ENCODE results near the gene DDX27.
"Not testable (repeated sequence)": the region's sequence is repeated elsewhere in the genome, so short reads cannot be mapped to it uniquely, and the experiment has no call there.

The DDX27 gene

GRCh38 chr20:49203011-49203410, 16.2 kb upstream of the DDX27 start:
- in situ Hi-C loops (cut with MboI; ENCODE audit: low sequenced_read_pairs): no loop called here

- in situ Hi-C loops (cut with MboI; ENCODE audit: low sequenced_read_pairs): no loop called here
Measured at GRCh38 chr20:49203746-49204145, 15.5 kb upstream of the DDX27 start.

GRCh38 chr20:49207076-49207475, 12.1 kb upstream of the DDX27 start:
- in situ Hi-C loops (cut with MboI; ENCODE audit: low sequenced_read_pairs): no loop called here

GRCh38 chr20:49210101-49210756, 9.0 kb upstream of the DDX27 start:
- in situ Hi-C loops (cut with MboI; ENCODE audit: low sequenced_read_pairs): no loop called here

GRCh38 chr20:49210757-49211110, 8.5 kb upstream of the DDX27 start:
- in situ Hi-C loops (cut with MboI; ENCODE audit: low sequenced_read_pairs): no loop called here

GRCh38 chr20:49214571-49214970, 4.6 kb upstream of the DDX27 start:
- in situ Hi-C loops (cut with MboI; ENCODE audit: low sequenced_read_pairs): no loop called here

GRCh38 chr20:49215232-49215631, 4.0 kb upstream of the DDX27 start:
- in situ Hi-C loops (cut with MboI; ENCODE audit: low sequenced_read_pairs): no loop called here

- in situ Hi-C loops (cut with MboI; ENCODE audit: low sequenced_read_pairs): no loop called here
Measured at GRCh38 chr20:49216991-49217578, 2.1 kb upstream of the DDX27 start.

GRCh38 chr20:49218739-49219090, 501 bp upstream of the DDX27 start:
- in situ Hi-C loops (cut with MboI; ENCODE audit: low sequenced_read_pairs): not testable (repeated sequence)

GRCh38 chr20:49219924-49220831, 962 bp downstream of the DDX27 start:
- in situ Hi-C loops (cut with MboI; ENCODE audit: low sequenced_read_pairs): no loop called here

GRCh38 chr20:49225896-49226295, 6.7 kb downstream of the DDX27 start:
- in situ Hi-C loops (cut with MboI; ENCODE audit: low sequenced_read_pairs): no loop called here

- in situ Hi-C loops (cut with MboI; ENCODE audit: low sequenced_read_pairs): no loop called here
Measured at GRCh38 chr20:49228676-49229075, 9.5 kb downstream of the DDX27 start.

- in situ Hi-C loops (cut with MboI; ENCODE audit: low sequenced_read_pairs): no loop called here
Measured at GRCh38 chr20:49229381-49229780, 10.2 kb downstream of the DDX27 start.

- in situ Hi-C loops (cut with MboI; ENCODE audit: low sequenced_read_pairs): no loop called here
Measured at GRCh38 chr20:49230021-49230420, 10.8 kb downstream of the DDX27 start.

- in situ Hi-C loops (cut with MboI; ENCODE audit: low sequenced_read_pairs): no loop called here
Measured at GRCh38 chr20:49230561-49231133, 11.4 kb downstream of the DDX27 start.

- in situ Hi-C loops (cut with MboI; ENCODE audit: low sequenced_read_pairs): no loop called here
Measured at GRCh38 chr20:49231471-49231870, 12.3 kb downstream of the DDX27 start.

- in situ Hi-C loops (cut with MboI; ENCODE audit: low sequenced_read_pairs): no loop called here
Measured at GRCh38 chr20:49233226-49233625, 14.0 kb downstream of the DDX27 start.

- in situ Hi-C loops (cut with MboI; ENCODE audit: low sequenced_read_pairs): no loop called here
Measured at GRCh38 chr20:49234831-49235230, 15.6 kb downstream of the DDX27 start.

- in situ Hi-C loops (cut with MboI; ENCODE audit: low sequenced_read_pairs): no loop called here
Measured at GRCh38 chr20:49236301-49236700, 17.1 kb downstream of the DDX27 start.

GRCh38 chr20:49237531-49237930, 18.3 kb downstream of the DDX27 start:
- in situ Hi-C loops (cut with MboI; ENCODE audit: low sequenced_read_pairs): no loop called here

- in situ Hi-C loops (cut with MboI; ENCODE audit: low sequenced_read_pairs): no loop called here
Measured at GRCh38 chr20:49245921-49246740, 26.9 kb downstream of the DDX27 start.
